Activated T-cell treated with anti-CD3 and anti-CD28 coated beads for 24 hours (primary cell): ENCODE measurements around the gene FAM89A.

Experiments used
- DNase-seq: peaks from one replicate; pipeline ENCODE4 v3.0.0-alpha.2; 2020; ENCODE audit warnings: low read depth

The FAM89A gene

DNA sequence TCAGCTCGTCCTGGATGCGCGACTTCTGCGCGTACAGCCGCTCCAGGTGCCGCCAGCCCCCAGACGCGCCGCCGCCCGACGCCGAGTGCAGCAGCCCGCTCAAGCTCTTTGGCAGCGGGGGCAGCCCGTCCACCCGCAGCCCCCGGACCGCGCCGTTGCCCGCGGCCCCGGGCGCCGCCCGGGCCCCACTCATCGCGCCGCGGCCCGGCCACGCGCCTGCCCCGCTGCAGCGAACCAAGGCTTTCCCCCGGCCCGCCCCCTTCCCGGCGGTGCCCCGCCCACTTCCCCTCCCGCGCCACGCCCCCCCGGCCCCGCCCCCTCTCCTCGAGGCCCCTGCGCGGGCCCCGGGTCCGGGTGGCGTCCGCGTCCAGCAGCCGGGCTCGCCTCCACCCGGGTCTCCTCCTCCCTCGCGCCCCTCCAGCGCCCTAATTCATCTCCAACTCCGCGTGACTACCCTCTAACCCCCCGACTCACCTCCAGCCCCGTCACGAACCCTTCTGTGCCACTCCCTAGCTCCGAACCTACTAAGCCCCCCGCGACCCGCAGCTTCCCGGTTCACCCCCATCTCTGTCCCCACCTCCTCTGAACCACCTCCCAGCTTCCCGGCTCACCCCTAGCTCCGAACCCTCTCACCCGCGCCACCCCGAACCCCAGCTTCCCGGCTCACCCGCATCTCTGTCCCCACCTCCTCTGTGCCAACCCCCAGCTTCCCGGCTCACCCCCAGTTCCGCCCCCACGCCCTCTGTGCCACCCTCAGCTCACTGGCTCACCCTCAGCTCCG is at the start of gene FAM89A:
FAM89A (minus strand) TSS at position 236 of the 781 bp plus-strand sequence; CDS start at position 193, 43 bp downstream.
- peak; percentile 65 for DNase-seq

DNA sequence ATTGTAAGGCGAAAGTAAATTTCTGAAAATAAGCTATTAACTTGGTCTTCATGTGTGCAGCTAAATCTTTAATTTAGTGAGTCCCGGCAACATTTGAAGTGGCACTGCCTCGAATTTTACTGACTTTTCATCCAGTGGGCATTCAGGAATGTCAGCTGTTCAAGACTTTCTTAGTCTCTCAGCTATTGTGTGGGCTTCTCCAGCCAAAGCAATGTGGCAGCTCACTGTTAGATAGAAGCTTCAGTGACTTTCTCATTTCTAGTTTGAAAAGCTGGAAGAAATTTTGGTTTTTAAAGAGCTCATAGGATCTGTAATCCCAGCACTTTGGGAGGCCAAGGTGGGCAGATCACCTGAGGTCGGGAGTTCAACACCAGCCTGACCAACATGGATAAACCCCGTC is 44.3 kb upstream of the FAM89A start:
- DNase-seq, result no peak

DNA sequence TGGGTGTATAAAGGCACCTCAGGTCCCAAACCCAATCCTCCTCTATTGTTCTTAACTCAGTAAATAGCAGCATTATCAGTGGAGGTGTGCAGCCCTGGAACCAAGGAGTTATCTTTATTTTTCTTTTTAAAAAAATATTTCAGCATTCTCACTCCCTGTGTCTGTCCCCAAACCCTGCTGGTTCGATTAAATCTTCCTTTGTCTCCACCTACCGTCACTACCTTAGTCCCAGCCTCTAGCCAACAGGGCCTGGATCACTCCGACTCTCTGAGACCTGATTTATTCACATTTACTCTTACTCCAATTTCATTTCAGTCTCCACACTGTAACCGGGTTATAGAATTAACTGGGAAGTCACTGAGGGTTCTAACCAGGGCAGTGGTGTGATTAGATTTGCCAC is 39.1 kb upstream of the FAM89A start:
- DNase-seq, result no peak

DNA sequence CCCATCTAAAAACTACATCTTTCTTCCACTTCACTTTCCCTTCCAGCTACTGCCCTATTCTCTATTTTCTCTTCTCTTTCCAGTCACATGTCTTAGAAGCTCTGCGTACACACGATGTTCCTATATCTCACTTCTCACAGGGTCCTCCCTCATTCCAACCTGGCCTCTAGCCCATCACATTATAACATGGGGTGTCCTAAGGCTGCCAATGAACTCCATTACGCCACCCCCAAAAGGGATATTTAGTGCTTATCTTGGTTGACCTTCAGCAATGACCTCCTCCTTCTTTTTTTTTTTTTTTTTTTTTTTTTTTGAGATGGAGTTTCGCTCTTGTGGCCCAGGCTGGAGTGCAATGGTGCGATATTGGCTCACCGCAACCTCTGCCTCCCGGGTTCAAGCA is 38.2 kb upstream of the FAM89A start:
- no peak for DNase-seq

DNA sequence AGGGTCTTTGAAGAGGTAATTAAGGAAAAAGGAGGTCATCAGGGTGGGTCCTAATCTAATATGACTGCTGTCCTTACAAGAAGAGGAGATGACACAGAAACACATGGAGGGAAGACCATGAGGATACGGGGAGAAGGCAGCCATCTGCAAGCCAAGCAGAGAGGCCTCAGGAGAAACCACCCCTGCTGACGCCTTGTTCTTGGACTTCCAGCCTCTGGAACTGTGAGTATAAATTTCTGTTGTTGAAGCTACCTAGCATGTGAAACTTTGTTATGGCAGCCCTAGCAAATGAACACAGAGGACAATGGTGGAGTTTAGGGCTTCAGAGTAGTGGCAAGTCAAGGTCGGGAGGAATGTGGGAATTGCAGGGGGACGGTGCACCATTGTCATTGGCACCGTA is 36.7 kb upstream of the FAM89A start:
- no peak for DNase-seq

DNA sequence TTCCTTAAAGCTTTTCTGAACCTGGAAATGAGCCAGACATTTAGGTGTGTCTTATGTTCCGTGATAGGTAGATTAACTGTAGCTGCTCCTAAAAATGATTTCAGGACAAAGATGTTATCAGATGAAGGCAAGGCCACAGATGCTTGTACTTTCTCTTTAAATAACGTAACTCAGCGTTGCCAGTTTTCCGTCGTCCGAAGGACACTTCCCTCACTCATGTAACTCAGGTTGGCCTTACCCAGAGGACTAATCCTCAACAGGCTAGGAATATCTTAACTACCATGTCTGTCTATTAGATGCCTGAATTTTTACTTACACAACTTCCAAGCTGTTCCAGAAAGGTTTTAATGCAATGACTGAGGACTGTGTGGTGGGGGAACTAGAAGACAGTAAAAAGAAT is 35.4 kb upstream of the FAM89A start:
- no peak for DNase-seq

DNA sequence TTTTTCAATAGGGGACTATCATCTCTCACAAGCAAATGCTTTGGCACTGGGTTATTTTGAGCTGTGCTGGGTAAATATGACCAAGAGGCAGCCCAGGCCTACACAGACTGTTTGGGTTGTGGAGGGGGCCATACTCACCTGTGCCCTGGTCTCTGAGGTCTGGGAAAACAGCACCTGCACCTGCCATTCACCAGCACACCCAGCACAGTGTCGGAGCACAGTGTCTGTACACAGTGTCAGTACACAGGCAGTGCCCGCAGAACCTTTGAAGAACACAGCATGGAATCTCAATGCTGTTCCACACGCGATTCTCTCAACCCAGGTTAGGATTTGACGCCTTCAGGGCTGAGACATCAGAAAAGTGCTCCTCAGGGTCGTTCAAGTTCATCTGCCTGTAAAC is 35.0 kb upstream of the FAM89A start:
- no peak for DNase-seq

DNA sequence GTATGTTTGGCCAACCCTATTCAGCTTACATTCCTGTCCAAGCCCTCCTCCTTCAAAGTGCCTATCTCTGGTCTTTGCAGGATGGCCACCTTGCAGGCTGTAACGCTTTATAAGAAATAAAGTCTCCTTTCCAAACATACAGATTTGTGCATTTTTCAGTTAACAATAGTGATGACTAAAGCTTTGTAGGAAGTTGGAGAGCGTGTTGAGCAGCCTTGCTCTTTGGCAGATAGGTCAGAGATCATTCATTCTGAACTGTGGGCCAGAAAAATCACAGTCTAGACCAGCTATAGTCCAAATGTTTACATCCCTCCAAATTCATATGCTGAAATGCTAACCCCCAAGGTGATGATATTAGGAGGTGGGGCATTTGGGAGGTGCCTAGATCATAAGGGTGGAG is 34.0 kb upstream of the FAM89A start:
- no peak for DNase-seq

DNA sequence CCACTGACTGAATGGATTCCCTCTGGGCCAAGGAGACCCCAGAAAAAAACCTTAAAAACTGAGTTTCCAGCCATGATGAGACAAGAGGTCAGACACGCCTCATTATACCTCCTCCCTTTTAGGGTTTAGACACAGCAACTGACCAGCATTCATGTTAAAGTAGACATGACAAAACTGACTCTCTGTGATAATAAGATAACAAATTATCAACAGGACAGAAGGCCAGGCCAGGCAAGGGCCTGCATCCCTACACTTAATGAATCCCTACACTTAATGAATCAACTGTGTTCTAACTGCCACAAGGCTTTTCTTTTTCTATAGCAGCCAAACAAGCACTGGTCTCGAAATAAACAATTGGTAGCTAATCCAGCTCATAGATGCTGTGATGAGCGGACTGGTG is 33.3 kb upstream of the FAM89A start:
- no peak for DNase-seq

DNA sequence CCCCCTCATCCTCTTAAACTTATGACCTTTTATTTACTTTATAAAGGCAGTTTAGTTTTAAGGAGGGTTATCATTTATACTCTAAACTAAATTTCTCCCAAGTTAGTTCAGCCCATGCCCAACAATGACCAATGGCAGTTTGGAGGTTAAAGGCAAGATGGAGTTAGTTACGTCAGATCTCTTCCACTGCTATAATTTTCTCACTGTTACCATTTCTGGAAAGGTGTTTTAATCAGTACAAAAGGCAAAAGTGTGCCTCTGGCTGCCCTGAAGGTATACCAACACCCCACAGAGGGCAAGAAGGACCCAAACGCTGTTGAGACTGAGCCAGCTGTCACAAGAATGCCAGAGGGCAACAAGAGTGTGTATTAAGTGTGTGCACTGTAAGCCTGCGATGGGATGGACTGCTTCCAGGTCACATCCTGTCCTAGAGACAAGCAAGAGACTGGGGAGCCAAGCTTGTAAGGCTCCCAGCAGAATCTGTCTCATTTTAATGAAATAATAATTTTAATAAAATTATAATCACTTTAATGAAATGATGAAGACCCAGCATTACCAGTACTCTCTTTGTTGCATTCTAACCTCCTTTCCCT is 32.5 kb upstream of the FAM89A start:
- DNase-seq, result no peak

DNA sequence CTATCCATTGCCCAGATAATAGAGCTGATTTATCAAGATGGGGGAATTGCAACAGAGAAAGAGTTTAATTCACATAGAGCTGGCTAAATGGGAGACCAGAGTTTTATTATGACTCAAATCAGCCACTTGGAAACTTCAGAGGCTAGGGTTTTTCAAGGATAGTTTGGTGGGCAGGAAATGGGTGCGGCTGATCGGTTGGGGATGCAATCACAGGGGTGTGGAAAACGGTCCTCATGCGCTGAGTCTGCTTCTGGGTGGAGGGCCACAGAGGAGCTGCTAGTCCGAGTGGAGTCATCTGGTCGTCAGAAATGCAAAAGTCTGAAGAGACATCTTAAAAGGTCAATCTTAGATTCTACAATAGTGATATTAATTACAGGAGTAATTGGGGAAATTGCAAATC is 32.0 kb upstream of the FAM89A start:
- DNase-seq, result no peak

DNA sequence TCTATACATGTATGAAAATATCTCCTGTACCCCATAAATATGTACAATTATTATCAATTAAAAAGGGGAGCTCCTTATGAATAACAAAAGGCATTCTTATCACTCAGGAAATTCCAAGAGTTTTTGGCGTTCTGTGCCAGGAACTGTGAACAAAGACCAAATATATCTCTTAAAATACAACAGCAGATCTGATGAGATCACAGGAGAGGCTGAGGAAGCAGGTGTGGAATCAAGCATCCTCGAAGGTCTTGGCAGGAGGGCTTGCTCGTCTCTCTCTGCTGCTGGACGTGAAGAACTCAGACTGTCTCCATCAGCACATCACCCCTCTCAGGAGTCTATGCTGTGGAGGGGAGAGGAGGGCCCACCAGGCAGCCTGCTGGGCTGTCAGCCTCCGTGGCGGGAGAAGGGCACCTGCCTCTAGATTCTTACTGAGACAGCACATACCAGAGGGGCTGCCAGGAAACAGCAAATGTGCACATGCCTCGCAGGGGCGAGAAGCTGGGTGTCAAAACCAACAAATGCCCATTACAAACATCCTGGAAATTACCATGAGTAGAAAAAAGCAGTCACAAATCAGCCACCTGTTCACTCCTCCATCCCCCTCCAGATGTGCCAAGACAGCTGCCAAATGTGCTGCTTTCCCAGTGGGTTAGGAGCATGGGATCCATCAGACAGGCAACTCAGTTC is 30.8 kb upstream of the FAM89A start:
- DNase-seq, result no peak

DNA sequence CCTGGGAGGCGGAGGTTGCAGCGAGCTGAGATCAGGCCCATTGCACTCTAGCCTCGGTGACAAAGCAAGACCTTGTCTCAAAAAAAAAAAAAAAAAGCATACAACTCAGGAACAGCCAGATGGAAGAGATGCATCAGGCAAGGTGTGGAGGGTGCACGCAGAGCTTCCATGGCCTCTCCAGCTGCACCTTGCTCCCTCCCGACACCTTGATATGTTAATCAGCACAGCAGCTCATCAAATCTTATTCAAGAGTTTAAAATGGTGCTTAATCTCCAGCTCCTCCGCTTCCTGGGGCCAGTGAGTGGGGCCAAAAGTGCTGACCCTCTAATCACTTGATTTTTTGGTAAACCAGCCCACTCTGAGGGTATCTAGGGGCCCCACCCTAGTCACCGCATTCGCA is 29.3 kb upstream of the FAM89A start:
- no peak for DNase-seq

DNA sequence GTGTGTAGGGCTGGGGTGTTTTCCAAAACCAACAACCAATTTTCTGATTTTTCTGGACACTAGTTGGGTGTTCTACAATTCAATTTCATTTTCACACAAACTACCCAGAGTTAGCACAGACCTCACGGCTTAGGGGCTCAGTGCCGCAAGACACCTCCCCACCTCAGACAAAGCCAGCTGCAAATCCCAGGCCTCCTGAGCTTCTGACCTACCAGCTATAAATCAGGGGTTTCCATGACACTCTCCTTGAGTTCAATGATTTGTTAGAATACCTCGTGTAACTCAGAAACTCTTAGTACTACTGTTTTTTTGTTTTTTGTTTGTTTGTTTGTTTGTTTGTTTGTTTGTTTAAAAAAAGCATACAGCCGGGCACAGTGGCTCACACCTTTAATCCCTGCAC is 28.7 kb upstream of the FAM89A start:
- no peak for DNase-seq

DNA sequence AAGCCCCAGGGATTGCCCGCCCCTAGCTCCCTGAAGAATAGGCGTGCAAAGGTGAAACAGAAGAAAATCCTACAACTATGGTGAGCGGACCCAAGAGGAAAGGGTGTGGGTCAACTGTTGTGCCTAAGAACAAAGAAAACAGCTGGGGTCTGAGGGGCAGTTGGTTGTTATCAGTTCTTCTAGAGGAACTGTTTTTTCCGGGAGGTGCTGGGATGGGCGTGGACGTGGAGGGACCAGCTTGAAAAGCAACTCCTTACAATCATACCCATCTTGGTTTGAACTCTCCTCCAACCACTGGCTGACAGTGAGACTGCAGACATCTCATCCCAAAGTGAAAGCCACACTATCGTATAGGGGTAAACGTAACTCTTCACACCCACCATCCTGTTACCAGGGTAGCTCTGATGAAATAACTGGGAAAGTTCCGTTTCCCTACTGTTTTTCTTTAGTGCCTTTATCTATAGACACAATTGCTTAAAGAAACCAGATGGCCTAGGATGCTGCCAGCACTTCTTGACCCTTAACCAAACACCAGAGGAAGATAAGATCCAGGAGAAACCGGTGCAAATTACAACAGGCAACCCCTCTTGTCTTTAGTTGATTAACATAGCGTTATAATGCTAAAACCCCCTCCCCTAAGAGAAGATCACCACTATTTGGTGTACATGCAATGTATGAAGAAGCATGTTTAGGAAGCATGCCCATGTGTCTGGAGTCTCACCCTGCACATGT is 25.6 kb upstream of the FAM89A start:
- DNase-seq, result no peak

DNA sequence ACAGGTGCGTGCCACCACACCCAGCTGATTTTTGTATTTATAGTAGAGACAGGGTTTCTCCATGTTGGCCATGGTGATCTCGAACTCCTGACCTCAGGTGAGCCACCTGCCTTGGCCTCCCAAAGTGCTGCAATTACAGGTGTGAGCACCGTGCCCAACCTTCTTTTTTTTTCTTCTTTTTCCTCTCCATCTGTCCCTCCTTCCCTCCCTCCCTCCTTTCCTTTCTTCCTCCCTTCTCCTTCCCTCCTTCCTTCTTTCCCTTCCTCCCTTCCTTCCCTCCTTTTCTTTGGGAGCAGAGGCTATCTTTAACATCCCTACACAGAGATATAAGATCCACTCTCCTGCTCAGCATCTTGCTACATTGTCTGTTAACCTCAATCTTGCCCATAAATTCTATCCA is 24.4 kb upstream of the FAM89A start:
- DNase-seq, result no peak

DNA sequence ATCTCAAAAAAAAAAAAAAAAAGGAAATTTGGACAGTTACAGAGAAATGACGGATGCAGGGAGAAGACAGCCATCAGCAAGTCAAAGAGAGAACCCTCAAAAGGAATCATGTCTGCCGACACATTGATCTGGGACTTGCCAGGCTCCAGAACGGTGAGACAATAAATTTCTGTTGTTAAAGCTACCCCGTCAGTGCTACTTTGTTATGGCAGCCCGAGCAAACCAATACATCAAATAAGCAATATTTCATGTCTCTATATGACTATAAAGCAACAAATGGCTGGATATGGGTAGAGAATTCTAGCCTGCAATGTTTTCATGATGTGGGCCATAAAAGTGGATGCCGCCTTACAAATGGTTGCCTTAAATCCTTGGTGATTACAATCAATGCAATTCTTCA is 23.3 kb upstream of the FAM89A start:
- no peak for DNase-seq

DNA sequence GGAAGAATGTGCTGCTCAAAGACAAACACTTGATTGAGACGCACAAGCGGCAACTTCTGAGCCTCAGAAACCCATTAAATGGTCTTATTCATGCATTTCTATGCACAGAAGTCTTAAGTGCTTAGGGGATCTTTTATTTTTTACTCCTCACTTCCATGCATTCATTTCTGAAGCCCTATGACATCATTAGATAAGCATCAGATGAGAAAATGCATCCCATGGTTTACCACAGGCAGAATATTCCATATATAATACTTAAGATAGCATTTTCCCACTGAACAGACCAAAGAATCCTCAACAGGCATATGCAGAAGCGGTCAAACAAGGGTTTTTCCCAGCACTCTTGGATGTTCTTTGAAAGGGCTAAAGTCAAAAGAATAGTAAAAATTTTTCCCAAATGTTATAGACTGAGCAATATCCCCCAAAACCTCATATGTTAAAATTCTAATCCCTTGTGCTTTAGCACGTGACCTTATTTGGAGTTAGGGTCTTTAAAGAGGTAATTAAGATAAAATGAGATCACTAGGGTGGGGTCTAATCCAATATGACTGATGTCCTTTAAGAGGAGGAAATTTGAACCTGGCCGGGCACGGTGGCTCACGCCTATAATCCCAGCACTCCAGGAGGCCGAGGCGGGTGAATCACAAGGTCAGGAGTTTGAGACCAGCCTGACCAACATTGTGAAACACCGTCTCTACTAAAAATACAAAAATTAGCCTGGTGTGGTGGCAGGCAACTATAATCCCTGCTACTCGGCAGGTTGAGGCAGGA is 22.6 kb upstream of the FAM89A start:
- DNase-seq, result no peak

DNA sequence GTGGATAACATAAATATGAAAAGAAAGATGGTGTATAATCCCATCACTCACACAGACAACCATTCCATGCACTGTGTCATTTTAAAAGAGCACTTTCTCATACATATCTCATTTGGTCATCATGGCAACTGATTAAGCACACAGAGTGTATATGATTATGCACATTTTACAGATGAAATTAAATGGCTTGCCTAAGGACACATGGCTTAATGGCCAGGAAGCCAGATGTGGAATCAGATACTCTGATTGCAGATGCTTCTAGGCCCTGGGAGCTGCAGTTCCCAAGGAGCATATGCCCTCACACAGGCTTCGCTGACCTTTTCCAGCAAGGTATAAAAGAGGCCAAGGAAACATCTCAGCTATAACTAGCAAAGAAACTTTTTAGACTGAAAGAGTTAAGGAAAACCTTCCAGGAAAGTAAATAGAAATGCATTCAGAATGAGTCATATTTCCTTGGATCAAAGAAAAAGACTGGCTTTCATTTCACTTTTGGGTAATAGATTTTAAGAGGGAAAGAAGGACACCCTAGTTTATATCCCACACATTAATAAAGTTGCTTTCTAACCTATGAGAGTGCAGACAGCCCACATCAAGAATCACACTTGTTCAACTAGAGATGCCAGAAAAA is 19.6 kb upstream of the FAM89A start:
- DNase-seq, result no peak

DNA sequence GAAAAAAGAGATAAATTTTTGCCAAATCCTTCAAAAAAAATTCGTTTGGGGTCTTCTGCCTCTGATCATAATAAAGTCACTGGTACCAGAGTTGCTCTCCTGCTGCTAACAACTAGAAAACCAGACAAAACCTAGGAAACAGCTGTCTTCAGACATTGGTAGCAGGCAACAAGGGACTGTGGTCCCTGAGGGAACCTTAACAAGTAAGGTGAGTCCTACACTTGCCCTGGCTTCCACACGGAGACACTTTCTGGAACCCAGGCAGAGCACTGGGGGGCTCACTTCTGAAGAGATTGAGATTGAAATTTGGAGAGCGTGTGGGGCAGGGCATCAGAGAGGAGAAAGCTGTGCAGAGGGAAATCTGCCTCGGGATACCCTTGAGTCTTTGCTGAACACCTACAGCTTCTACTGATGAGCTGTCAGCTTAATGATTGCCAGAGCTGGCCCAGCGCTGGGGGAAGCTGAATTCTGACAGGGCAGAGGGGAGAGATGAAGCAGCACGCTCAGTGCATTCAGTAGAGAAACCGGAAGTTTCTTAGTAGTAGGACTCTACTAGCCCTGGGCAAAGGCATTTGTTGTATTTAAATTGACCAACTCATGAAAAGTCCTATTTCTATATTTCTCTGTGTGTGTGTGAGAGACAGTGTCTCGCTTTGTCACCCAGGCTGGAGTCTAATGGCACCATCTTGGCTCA is 18.5 kb upstream of the FAM89A start:
- DNase-seq, result no peak

DNA sequence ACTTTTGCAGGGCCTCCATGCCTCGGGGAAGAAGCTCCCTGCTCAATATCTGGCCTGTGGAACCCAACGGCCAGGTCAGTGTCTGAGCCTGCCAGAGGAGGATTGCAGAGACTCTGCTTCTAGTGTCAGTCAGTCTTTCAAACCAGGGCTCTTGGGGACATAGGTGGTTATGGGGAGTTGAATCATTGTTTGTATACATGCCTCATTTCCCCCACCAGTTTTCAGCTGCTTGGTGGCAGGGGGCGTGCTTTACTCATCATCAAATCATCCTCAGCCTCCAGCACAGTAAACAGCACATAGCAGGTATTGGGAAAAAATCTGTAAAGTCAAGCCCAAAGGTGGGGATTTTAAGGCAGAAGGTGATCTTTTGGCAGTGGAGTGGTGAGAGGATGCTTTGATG is 17.4 kb upstream of the FAM89A start:
- no peak for DNase-seq
